A673 (cell line): Measurements from ENCODE around the gene ANTKMT. TPM values are rescaled to one million over a fixed set of nuclear protein-coding genes. Genes with fewer than 3 reads are reported as not detected.

Source experiments
- BruUV-seq: library from RNA; stranded (reverse); fragments of 400-500 nt; replicated peaks from 2 replicates; lab custom pipeline; 2021; lab: Mats Ljungman, UMichigan
- CTCF ChIA-PET: fragments of 300-600 bp; sonication (Branson Sonifier 250); formaldehyde crosslinking; loops from one replicate; lab custom pipeline; 2022; ENCODE audit warnings: antibody characterized with exemption; lab: Charles Lee
- POLR2A ChIA-PET: fragments of 300-600 bp; sonication (Branson Sonifier 250); formaldehyde crosslinking; loops from one replicate; lab custom pipeline; 2022; ENCODE audit warnings: antibody characterized with exemption; ENCODE audit not compliant: low non-redundant PET; lab: Charles Lee
- DNase-seq: peaks from one replicate; pipeline ENCODE4 v3.0.0-alpha.2; 2015; ENCODE audit warnings: low spot score
- H3K27ac ChIP-seq: fragments of 200-600 bp; sonication (generic); 2 replicates; pipeline ENCODE4 v1.5.1; 2016; ENCODE audit warnings: mixed run types, low read depth, mild to moderate bottlenecking, mixed read lengths, antibody characterized with exemption, low read length; ENCODE audit not compliant: poor library complexity, severe bottlenecking
- H3K27me3 ChIP-seq: fragments of 200-600 bp; sonication (generic); replicated peaks from 2 replicates; pipeline ENCODE4 v1.6.1; 2017; ENCODE audit warnings: mixed run types, low read depth, mild to moderate bottlenecking, mixed read lengths, antibody characterized with exemption, low read length; ENCODE audit not compliant: insufficient read depth, poor library complexity
- H3K36me3 ChIP-seq: fragments of 200-600 bp; sonication (generic); 2 replicates; pipeline ENCODE4 v1.6.1; 2016; ENCODE audit warnings: mixed run types, mild to moderate bottlenecking, mixed read lengths, antibody characterized with exemption, low read length; ENCODE audit not compliant: insufficient read depth, poor library complexity, severe bottlenecking
- H3K4me1 ChIP-seq: fragments of 200-600 bp; sonication (generic); 2 replicates; pipeline ENCODE4 v1.6.1; 2017; ENCODE audit warnings: mixed run types, mild to moderate bottlenecking, mixed read lengths, antibody characterized with exemption, low read length; ENCODE audit not compliant: insufficient read depth, poor library complexity, severe bottlenecking
- H3K4me3 ChIP-seq: fragments of 200-600 bp; sonication (generic); 2 replicates; pipeline ENCODE4 v1.5.1; 2016; ENCODE audit warnings: low read depth, mixed run types, mild to moderate bottlenecking, mixed read lengths, low read length; ENCODE audit not compliant: poor library complexity, severe bottlenecking
- H3K9me3 ChIP-seq: fragments of 200-600 bp; sonication (generic); 2 replicates; pipeline ENCODE4 v1.6.1; 2016; ENCODE audit warnings: mixed run types, low read depth, mild to moderate bottlenecking, mixed read lengths, antibody characterized with exemption, low read length; ENCODE audit not compliant: poor library complexity, severe bottlenecking
- CTCF ChIP-seq: fragments of 300-800, 200-600 bp; sonication (generic); conservative IDR thresholded peaks from 2 replicates; pipeline ENCODE4 v1.5.1; 2017; ENCODE audit warnings: low read depth, mild to moderate bottlenecking, antibody characterized with exemption, low read length, moderate library complexity, mixed read lengths
- EZH2 ChIP-seq: fragments of 200-600 bp; sonication (generic); IDR thresholded peaks from 2 replicates; pipeline ENCODE4 v1.6.1; 2017; ENCODE audit warnings: borderline replicate concordance, low read depth, mild to moderate bottlenecking, mixed read lengths, antibody characterized with exemption, low read length; ENCODE audit not compliant: poor library complexity, severe bottlenecking
- intact Hi-C: fragments of 100-400 bp; cut with micrococcal nuclease; formaldehyde crosslinking; loops from one replicate; pipeline ENCODE4 v1.10.0; 2022; ENCODE audit not compliant: unreplicated experiment
- total RNA-seq: library from RNA; stranded (reverse); gene quantifications from 2 replicates; pipeline ENCODE4 v1.2.3, GENCODE V29; 2021

ANTKMT gene
- total RNA-seq, 1 experiment from 2014 or later: 21.2 TPM

- no peaks in the 10 kb centered on the region for H3K36me3 ChIP-seq
- no peak overlapping the region for H3K4me3 ChIP-seq
- POLR2A ChIA-PET: no interaction called here
- no peaks in the 10 kb centered on the region for H3K27me3 ChIP-seq
- H3K27ac ChIP-seq: no peak overlapping the region
- CTCF ChIA-PET: no interaction called here
- TF ChIP-seq EZH2 (no peak), CTCF (no peak)
- DNase-seq: no peak
- intact Hi-C loops: no loop called here
- BruUV-seq: no TSS peak
- H3K9me3 ChIP-seq: no peaks in the 10 kb centered on the region
- no peaks in the 10 kb centered on the region for H3K4me1 ChIP-seq
Measured at GRCh38 chr16:766008-766819, 45.3 kb downstream of the ANTKMT start.

- H3K4me3 ChIP-seq: no peak overlapping the region
- H3K36me3 ChIP-seq: no peaks in the 10 kb centered on the region
- ChIA-PET CTCF (no interaction called here), POLR2A (no interaction called here)
- H3K27ac ChIP-seq: no peak overlapping the region
- H3K27me3 ChIP-seq: no peaks in the 10 kb centered on the region
- no peak for DNase-seq
- no peaks in the 10 kb centered on the region for H3K4me1 ChIP-seq
- TF ChIP-seq EZH2 (no peak), CTCF (no peak)
- no TSS peak for BruUV-seq
- intact Hi-C loops: no loop called here
- no peaks in the 10 kb centered on the region for H3K9me3 ChIP-seq
Measured at GRCh38 chr16:766820-767640, 46.1 kb downstream of the ANTKMT start.

- no peaks in the 10 kb centered on the region for H3K9me3 ChIP-seq
- no peak for TF ChIP-seq EZH2
- no peak for TF ChIP-seq CTCF
- H3K4me1 ChIP-seq: no peaks in the 10 kb centered on the region
- H3K36me3 ChIP-seq: no peaks in the 10 kb centered on the region
- no peak overlapping the region for H3K27ac ChIP-seq
- no TSS peak for BruUV-seq
- DNase-seq: no peak
- CTCF ChIA-PET: no interaction called here
- H3K27me3 ChIP-seq: no peaks in the 10 kb centered on the region
- H3K4me3 ChIP-seq: no peak overlapping the region
- POLR2A ChIA-PET: no interaction called here
- intact Hi-C loops: no loop called here
Measured at GRCh38 chr16:767743-768235, 46.8 kb downstream of the ANTKMT start.
